ENCODE measurements around the gene SLC40A1.
A peak's percentile ranks its signal among the peaks of the same experiment; 100 is the strongest.

The SLC40A1 gene

DNA sequence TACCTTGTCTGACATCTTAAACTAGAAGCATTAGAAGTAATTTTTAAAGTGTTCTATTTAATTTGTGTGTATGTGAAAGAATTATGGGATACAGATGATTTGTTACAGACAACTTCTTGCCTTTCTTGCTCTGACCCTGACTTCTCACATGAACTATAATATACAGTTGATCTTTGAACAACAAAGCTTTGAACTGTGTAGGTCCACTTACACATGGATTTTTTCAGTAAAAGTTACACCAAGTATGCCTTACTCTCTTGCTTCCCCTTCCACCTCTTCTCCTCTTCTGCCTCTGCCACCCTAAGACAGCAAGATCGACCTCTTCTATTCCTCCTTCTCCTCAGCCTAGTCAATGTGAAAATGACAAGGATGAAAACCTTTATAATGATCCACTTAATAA lies 42.2 kb downstream of the SLC40A1 start:
- Histone ChIP-seq H3K36me3 (no peaks in the 10 kb centered on the region), H3K4me1 (peaks cover 0 to 32% (median 0%) of the 10 kb centered on the region in 10 experiments; a peak in 6 of 20 replicates), H4K20me1 (no peaks in the 10 kb centered on the region), H3K4me3 (no peak overlapping the region), H3K27me3 (no peaks in the 10 kb centered on the region), H3K4me2 (no peak overlapping the region), H3K9me3 (replicated peaks in 1 of 11) (no peaks in the 10 kb centered on the region), H3K9ac (no peak overlapping the region), H3K27ac (no peak overlapping the region)
- TF ChIP-seq Cebpa-rat (IDR thresholded peaks at IDR 0.05): no peak

DNA sequence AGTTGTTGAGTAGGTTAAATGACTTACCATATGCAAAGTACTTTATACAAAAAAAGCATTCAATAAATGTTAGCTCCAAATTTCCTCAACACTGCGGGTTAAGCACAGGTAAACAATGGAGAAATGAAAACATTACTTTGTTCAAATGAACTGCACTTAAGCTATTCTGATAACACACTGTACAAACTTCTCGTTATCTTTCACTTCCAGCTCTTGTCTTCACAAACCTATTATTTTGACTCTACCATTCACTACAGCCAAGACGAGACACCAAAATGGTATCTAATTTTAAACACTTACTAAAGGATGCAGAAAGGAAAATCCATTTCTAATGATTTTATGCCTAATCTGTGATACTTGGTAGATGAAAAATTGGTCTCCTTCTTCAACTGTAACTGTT lies 43.8 kb downstream of the SLC40A1 start:
- Histone ChIP-seq H3K9ac (no peak overlapping the region), H3K27me3 (no peaks in the 10 kb centered on the region), H3K36me3 (no peaks in the 10 kb centered on the region), H3K27ac (no peak overlapping the region), H3K9me3 (replicated peaks in 1 of 11) (no peaks in the 10 kb centered on the region), H3K4me2 (no peak overlapping the region), H4K20me1 (no peaks in the 10 kb centered on the region), H3K4me1 (peaks cover 0 to 38% (median 0%) of the 10 kb centered on the region in 10 experiments; a peak in 6 of 20 replicates), H3K4me3 (no peak overlapping the region)
- no peak for TF ChIP-seq Cebpa-rat (IDR thresholded peaks at IDR 0.05)

DNA sequence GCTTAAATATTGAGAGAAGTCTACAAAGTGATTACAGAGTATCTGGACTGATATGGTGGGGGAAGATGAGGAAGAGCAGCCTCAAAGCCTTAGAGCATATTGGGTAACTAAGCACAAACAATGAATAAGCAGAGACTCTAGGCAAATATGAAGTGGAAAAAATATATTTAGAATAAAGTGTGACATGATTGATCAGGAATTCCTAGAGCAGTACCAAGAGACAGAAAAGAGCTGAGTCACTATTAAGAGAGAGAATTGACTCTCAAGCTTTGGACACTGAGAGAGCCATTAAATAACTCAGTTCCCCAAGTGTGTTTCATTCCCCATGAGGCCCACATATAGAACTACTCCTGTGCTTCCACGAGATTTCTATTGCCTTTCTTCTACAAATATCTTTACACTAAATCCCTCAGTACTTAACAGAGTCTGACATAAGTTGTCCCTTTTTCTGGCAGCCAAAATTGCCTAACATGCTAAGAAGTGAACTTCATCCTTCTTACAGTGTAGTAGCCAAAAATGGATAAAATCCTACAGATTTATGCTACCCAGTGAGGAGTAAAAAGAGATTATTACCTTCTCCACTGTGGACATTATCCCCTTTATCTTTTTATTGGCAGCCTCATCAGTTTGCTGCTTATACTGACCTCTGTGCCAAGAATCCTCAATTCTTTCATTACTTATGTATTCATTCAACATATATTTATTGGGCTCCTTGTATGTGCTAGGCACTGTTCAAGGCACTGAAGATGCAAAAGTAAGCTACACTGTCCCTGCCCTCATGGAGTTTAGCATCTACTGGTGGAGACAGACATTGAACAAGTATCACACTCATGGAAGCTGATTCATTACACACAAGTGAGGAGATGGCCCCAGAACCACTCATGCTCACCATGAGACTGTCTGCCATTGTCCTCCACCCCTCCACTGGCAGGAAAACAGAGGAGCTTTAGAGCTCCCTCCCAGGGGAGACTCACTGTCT lies 45.4 kb downstream of the SLC40A1 start:
- Histone ChIP-seq H3K9me3 (replicated peaks in 1 of 11) (no peaks in the 10 kb centered on the region), H3K4me2 (peak overlapping the region in 3 of 11 experiments; percentile 39 to 71 (median 63); a peak in 6 of 22 replicates), H3K4me1 (peaks cover 0 to 54% (median 0%) of the 10 kb centered on the region in 10 experiments; a peak in 6 of 20 replicates), H3K36me3 (no peaks in the 10 kb centered on the region), H3K9ac (peak overlapping the region in 2 of 11 experiments; percentile 14 to 29; a peak in 3 of 22 replicates), H3K4me3 (no peak overlapping the region), H3K27ac (peak overlapping the region in 3 of 11 experiments; percentile 61 to 68 (median 61); a peak in 5 of 22 replicates), H4K20me1 (no peaks in the 10 kb centered on the region), H3K27me3 (no peaks in the 10 kb centered on the region)
- TF ChIP-seq Cebpa-rat (IDR thresholded peaks at IDR 0.05): no peak

DNA sequence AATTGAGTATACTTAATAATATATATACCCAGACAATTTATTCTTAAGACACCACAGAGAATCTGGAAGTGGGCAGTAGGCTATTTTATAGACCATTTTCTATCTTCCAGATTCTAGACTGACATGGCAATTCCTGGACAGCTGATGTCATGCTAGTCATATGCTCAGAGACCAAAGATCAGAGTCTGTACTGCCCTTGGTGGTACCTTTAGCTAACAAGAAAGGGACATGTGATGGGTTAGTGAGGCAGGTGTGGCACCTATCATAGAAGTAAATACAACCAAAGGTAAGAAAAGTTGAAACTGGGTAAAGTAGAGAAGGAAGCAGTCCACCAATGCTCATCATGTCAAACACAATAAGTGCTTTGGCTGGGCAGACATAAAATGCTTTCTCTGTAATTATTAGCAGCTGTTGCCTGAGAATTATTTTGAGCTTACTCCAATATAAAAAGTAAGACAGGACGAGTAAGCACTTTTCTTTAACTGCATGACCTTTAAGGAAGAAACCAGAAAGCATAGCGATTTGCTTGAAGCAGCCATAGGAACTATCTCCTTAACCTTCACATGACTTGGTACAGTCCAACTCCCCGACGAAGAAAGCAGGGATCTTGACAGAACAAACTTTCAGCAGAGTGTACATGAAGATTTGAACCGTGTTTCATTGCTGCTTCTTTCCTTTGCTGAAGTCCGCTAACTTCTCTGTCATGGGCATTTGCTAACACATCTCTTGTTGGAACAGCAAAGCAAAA lies 47.1 kb downstream of the SLC40A1 start:
- Histone ChIP-seq H4K20me1 (no peaks in the 10 kb centered on the region), H3K27me3 (no peaks in the 10 kb centered on the region), H3K4me2 (peak overlapping the region in 2 of 11 experiments; percentile 63 to 71; a peak in 4 of 22 replicates), H3K9ac (no peak overlapping the region), H3K9me3 (replicated peaks in 1 of 11) (no peaks in the 10 kb centered on the region), H3K27ac (peak overlapping the region in 3 of 11 experiments; percentile 61 to 68 (median 61); a peak in 4 of 22 replicates), H3K36me3 (no peaks in the 10 kb centered on the region), H3K4me3 (no peak overlapping the region), H3K4me1 (peaks cover 0 to 55% (median 0%) of the 10 kb centered on the region in 10 experiments; a peak in 6 of 20 replicates)
- TF ChIP-seq Cebpa-rat (IDR thresholded peaks at IDR 0.05): no peak

DNA sequence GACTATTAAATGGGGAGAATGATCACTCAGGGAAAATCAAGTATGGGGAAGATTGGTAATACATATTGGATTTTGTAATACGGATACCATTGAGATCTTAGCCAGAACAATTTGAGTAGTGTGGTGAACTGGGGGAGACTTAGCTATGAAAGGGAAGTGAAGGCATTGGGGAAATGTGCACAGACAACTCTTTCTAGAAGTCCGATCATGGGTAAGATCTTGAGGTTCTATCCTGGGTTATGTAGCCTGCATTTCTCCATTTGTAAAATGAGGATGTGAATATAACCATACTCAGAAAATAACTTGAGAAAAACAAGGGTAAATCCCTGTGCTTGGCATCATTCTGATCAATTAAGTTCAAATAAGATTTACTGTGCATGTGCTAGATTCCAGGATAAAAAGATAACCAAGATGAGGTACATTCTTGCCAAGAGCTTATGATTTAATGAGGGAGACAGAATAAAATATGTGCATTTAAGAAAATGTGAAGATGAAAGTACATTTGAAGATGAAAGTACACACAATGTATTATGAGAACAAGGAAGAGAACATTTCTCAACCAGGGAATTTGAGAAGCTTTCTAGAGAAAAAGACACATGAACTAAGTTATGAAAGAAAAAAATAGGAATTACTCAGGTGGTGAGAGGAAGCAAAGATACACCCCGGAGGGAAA lies 49.5 kb downstream of the SLC40A1 start:
- Histone ChIP-seq H4K20me1 (no peaks in the 10 kb centered on the region), H3K9ac (no peak overlapping the region), H3K4me2 (peak overlapping the region in 2 of 11 experiments; percentile 64 to 69; a peak in 4 of 22 replicates), H3K4me3 (no peak overlapping the region), H3K9me3 (replicated peaks in 1 of 11) (no peaks in the 10 kb centered on the region), H3K4me1 (peaks cover 0 to 66% (median 0%) of the 10 kb centered on the region in 10 experiments; a peak in 6 of 20 replicates), H3K27ac (peak overlapping the region in 3 of 11 experiments; percentile 8 to 63 (median 49); a peak in 5 of 22 replicates), H3K36me3 (no peaks in the 10 kb centered on the region), H3K27me3 (no peaks in the 10 kb centered on the region)
- no peak for TF ChIP-seq Cebpa-rat (IDR thresholded peaks at IDR 0.05)

DNA sequence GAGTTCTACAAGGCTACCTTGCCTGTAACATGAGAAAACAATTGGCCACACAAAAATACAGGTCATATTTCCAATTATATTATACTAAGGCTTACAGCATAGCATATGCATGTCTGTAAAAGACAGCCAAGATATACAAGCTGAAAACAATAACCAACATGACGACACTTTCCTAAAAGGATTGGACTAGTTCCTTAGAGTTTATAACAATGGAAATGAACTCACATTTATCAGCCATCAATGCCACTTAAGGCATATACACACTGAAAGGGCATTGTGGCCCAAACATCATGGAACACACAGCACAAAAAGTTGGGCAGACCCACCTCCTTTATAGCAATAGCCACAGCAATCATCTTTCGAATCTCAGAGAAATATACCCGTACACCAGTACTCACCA lies 52.0 kb downstream of the SLC40A1 start:
- H3K27me3 ChIP-seq: no peaks in the 10 kb centered on the region
- no peak overlapping the region for H3K9ac ChIP-seq
- no peaks in the 10 kb centered on the region for H3K36me3 ChIP-seq
- no peak overlapping the region for H3K27ac ChIP-seq
- H3K4me3 ChIP-seq: no peak overlapping the region
- H3K4me1 ChIP-seq: peaks cover 0 to 42% (median 0%) of the 10 kb centered on the region in 10 experiments; a peak in 5 of 20 replicates
- no peaks in the 10 kb centered on the region for H3K9me3 ChIP-seq (replicated peaks in 1 of 11)
- TF ChIP-seq Cebpa-rat (IDR thresholded peaks at IDR 0.05): no peak
- no peak overlapping the region for H3K4me2 ChIP-seq
- H4K20me1 ChIP-seq: no peaks in the 10 kb centered on the region

DNA sequence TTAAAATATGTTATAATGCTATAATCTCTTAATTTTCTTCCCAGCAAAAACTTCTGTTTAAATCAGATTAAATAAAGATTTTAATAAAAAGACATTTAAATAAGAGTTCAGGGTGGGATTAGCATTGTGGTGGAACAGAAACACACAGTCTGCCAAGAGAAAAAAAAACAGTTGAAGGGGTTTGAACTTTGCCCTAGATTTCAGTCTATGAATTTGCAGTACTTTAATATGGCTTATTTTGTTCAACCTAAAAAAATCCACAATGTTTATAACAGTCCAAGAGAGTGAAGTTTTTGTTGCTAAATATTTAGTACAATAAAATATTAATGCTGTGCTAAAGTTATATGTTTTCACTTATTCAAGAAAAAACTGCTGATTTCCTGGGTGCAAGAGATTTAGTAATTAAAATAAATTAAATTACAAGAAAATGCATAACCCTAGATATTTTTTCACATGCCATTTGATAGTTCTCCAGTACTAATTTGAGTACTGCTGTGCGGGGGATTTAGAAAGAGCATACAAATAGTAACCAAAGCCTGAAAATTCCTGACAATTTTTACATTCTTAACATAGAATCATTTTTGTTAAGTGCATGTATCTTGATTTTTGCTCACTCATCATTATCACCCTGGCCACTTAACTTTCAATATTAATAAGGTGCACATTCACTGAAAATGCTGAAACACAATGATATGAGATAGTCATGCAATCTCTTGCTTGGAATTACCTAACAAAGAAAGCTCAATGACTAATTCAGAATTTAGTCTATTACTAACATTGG lies 52.6 kb downstream of the SLC40A1 start:
- H3K36me3 ChIP-seq: no peaks in the 10 kb centered on the region
- H3K27me3 ChIP-seq: no peaks in the 10 kb centered on the region
- TF ChIP-seq Cebpa-rat (IDR thresholded peaks at IDR 0.05): no peak
- no peak overlapping the region for H3K4me3 ChIP-seq
- H3K9me3 ChIP-seq (replicated peaks in 1 of 11): no peaks in the 10 kb centered on the region
- no peak overlapping the region for H3K4me2 ChIP-seq
- H3K4me1 ChIP-seq: peaks cover 0 to 42% (median 0%) of the 10 kb centered on the region in 10 experiments; a peak in 6 of 20 replicates
- H4K20me1 ChIP-seq: no peaks in the 10 kb centered on the region
- no peak overlapping the region for H3K9ac ChIP-seq
- H3K27ac ChIP-seq: no peak overlapping the region

DNA sequence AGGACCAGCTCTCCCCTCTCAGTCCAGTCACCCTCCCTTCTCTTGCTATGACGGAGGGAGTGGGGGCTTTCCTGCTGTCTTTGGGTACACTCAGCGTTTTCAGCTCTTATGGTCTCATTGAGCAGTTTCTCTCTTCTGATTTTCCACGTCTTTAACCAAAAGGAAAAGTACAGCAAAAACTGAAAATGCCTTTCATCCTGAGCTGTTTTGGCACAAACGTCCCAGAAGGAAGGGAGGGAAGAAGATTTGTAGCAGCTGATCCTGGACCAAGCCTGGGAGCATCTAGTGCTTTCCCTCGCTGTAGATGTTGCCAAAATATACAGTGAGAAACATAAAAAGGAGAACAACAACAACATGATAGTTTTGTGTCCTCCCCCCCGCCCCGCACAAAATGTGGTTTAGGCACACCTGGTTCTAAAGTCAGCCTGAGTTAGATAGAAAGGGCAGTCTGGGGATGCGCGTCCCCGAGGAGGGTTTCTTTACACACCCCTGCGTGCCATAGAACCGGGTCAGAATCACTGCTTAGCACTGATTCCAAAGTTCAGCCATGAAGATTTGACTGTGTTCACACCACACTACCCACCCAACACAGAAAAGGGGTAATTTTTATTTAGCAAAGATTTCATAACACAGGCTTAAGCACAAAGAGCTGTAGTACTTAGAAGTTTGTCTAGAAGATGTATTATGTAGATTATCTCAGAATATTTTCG lies 53.4 kb downstream of the SLC40A1 start:
- no peak overlapping the region for H3K4me2 ChIP-seq

More for the DNA sequence above, 53.4 kb downstream of the SLC40A1 start:
- Histone ChIP-seq H3K36me3 (no peaks in the 10 kb centered on the region), H3K27me3 (no peaks in the 10 kb centered on the region), H3K27ac (no peak overlapping the region), H4K20me1 (no peaks in the 10 kb centered on the region), H3K9me3 (replicated peaks in 1 of 11) (no peaks in the 10 kb centered on the region), H3K4me1 (peaks cover 0 to 47% (median 0%) of the 10 kb centered on the region in 10 experiments; a peak in 6 of 20 replicates), H3K9ac (no peak overlapping the region), H3K4me3 (no peak overlapping the region)
- no peak for TF ChIP-seq Cebpa-rat (IDR thresholded peaks at IDR 0.05)
